CD8-positive, alpha-beta memory T cell (primary cell): Measurements from ENCODE around the gene GTPBP1. TPM values are rescaled to one million over a fixed set of nuclear protein-coding genes. Genes with fewer than 3 reads are reported as not detected.

Experiments used
- CTCF ChIA-PET: fragments of 350-600 bp; sonication (Branson Sonifier 250); formaldehyde crosslinking; loops from one replicate; lab custom pipeline; 2021; ENCODE audit warnings: antibody characterized with exemption; lab: Charles Lee
- POLR2A ChIA-PET: fragments of 350-600 bp; sonication (Branson Sonifier 250); formaldehyde crosslinking; loops from one replicate; lab custom pipeline; 2021; ENCODE audit warnings: antibody characterized with exemption; lab: Charles Lee
- DNase-seq, 5 donors: peaks; one replicate each; pipeline versions ENCODE4 v3.0.0 to v3.0.0-alpha.2; 2020 to 2022; ENCODE audit warnings: mixed read lengths in 1 of 5
- H3K27ac ChIP-seq: one replicate; pipeline ENCODE4 v1.7.0; 2013; ENCODE audit warnings: low read depth, mild to moderate bottlenecking, low read length, moderate library complexity
- H3K27me3 ChIP-seq: 2 replicates; pipeline ENCODE4 v1.7.0; 2013; ENCODE audit warnings: low read length, mild to moderate bottlenecking; ENCODE audit not compliant: insufficient read depth, poor library complexity, severe bottlenecking
- H3K36me3 ChIP-seq: 2 replicates; pipeline ENCODE4 v1.7.0; 2013; ENCODE audit warnings: mild to moderate bottlenecking, low read length, moderate library complexity; ENCODE audit not compliant: insufficient read depth
- H3K4me1 ChIP-seq: 2 replicates; pipeline ENCODE4 v1.7.0; 2013; ENCODE audit warnings: mild to moderate bottlenecking, low read length, moderate library complexity; ENCODE audit not compliant: insufficient read depth
- H3K4me3 ChIP-seq: 2 replicates; pipeline ENCODE4 v1.7.0; 2013; ENCODE audit warnings: mild to moderate bottlenecking, low read length
- H3K9me3 ChIP-seq: 2 replicates; pipeline ENCODE4 v1.7.0; 2013; ENCODE audit warnings: mild to moderate bottlenecking, low read length
- H3K27ac Mint-ChIP-seq, 8 donors: one replicate each; pipeline ENCODE4 v1.8.0; 2020 to 2021; ENCODE audit warnings: mixed read lengths in 8 of 8, mild to moderate bottlenecking in 6 of 8, inconsistent platforms in 3 of 8, moderate library complexity in 3 of 8
- H3K27me3 Mint-ChIP-seq, 2 donors: one replicate each; pipeline ENCODE4 v1.8.0; 2020 to 2021; ENCODE audit warnings: mixed read lengths in 2 of 2, mild to moderate bottlenecking in 1 of 2, moderate library complexity in 1 of 2
- H3K36me3 Mint-ChIP-seq, 3 donors: one replicate each; pipeline ENCODE4 v1.8.0; 2020 to 2021; ENCODE audit warnings: mixed read lengths in 3 of 3, inconsistent platforms in 1 of 3, mild to moderate bottlenecking in 1 of 3
- H3K4me1 Mint-ChIP-seq, 3 donors: one replicate each; pipeline ENCODE4 v1.8.0; 2020 to 2021; ENCODE audit warnings: mixed read lengths in 3 of 3, inconsistent platforms in 1 of 3, mild to moderate bottlenecking in 1 of 3
- H3K4me3 Mint-ChIP-seq, 7 donors: one replicate each; pipeline ENCODE4 v1.8.0; 2020 to 2021; ENCODE audit warnings: mixed read lengths in 7 of 7, mild to moderate bottlenecking in 6 of 7, moderate library complexity in 4 of 7, inconsistent platforms in 2 of 7
- H3K9me3 Mint-ChIP-seq, 5 donors: one replicate each; pipeline ENCODE4 v1.8.0; 2020 to 2022; ENCODE audit warnings: mixed read lengths in 5 of 5, mild to moderate bottlenecking in 3 of 5, moderate library complexity in 2 of 5, inconsistent platforms in 1 of 5
- polyA plus RNA-seq: library from polyadenylated mRNA; unstranded; fragments of 300-500 nt; fragmentation: Illumina TruSeq; gene quantifications from one replicate; pipeline ENCODE4 v1.2.3, GENCODE V29; 2021
- total RNA-seq, 2 experiments: library from RNA; stranded (reverse); gene quantifications; one replicate each; pipeline ENCODE4 v1.2.3, GENCODE V29; 2021

The GTPBP1 gene
- total and polyA plus RNA-seq, 3 experiments from 2014 or later, result 28.2 to 63.7 (median 62.7) TPM

DNA sequence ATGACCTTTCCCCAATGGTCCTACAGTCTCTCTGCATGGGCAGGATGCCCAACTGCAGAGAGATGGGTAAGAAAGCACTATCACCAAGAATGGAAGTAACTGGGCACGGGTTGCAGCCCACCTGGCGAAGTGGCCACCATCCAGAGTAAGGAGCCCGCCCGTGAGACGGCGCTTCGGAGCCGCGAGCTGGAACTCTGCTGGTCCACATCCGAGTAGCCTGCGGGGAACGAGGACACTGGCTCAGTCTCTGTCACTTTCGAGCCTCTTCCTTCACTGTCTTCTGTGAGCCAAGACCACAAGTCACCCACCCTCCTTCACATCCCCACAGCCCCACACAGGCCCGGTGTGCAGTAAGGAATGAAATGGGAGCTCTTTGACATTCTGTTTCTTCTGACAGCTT is 44.4 kb downstream of the GTPBP1 start:
- peaks cover 75% of the 10 kb centered on the region for H3K36me3 ChIP-seq
- CTCF ChIA-PET, result interaction anchor here (1.9 to 9.7 kb wide), 4 partner anchors 17 to 120 kb away, joined by 5 to 83 read pairs (median 24); no protein-coding TSS in a partner anchor
- peak overlapping the region; percentile 98 for H3K4me3 ChIP-seq
- peaks cover 59% of the 10 kb centered on the region for H3K4me1 ChIP-seq
- DNase-seq, result no peak
- peaks cover 0 to 8% of the 10 kb centered on the region in 2 donors for H3K27me3 Mint-ChIP-seq
- no peaks in the 10 kb centered on the region for H3K9me3 ChIP-seq
- POLR2A ChIA-PET, result interaction anchor here (0.6 to 13.0 kb wide), 3 partner anchors 13 to 770 kb away, joined by 4 to 275 read pairs (median 36); partner anchors contain the start of gene GTPBP1
- peak overlapping the region; percentile 51 for H3K27ac ChIP-seq
- H3K4me3 Mint-ChIP-seq, result peak overlapping the region; percentile 38 to 98 (median 50)
- peaks cover 0 to 2% (median 0%) of the 10 kb centered on the region in 5 donors for H3K9me3 Mint-ChIP-seq
- peaks cover 17 to 93% (median 44%) of the 10 kb centered on the region in 3 donors for H3K36me3 Mint-ChIP-seq
- peak overlapping the region; percentile 57 to 98 (median 82) for H3K27ac Mint-ChIP-seq
- H3K27me3 ChIP-seq, result no peaks in the 10 kb centered on the region
- H3K4me1 Mint-ChIP-seq, result peaks cover 49 to 78% (median 58%) of the 10 kb centered on the region in 3 donors

DNA sequence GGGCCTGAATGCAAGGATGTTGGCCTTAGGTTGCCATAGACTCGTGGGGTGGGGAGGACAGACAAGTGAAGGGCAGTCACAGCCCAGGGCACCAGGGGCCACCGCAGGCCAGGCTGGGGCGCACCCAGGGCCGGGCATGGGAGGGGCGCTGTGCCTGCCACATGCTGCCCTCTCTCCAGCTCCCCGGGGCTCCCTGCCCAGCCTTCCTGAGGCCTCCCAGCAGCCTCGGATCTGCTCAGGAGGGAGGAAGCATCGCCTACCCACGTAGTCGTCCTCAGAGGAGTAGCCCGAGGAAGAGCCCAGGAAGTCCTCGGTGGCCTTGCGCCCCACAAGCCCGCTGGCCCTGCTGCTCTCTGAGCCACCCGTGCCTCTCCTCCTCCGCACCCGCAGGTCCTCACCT is 44.9 kb downstream of the GTPBP1 start:
- H3K4me1 Mint-ChIP-seq, result peaks cover 49 to 73% (median 55%) of the 10 kb centered on the region in 3 donors
- peaks cover 58% of the 10 kb centered on the region for H3K4me1 ChIP-seq
- H3K9me3 ChIP-seq, result no peaks in the 10 kb centered on the region
- peaks cover 0 to 2% (median 0%) of the 10 kb centered on the region in 5 donors for H3K9me3 Mint-ChIP-seq
- ChIA-PET POLR2A (interaction anchor here (1.7 to 13.0 kb wide), 4 partner anchors 13 to 44 kb away, joined by 4 to 275 read pairs (median 24); partner anchors contain the start of gene GTPBP1), CTCF (interaction anchor here (1.9 to 9.7 kb wide), 3 partner anchors 17 to 26 kb away, joined by 7 to 83 read pairs (median 41); no protein-coding TSS in a partner anchor)
- no peaks in the 10 kb centered on the region for H3K27me3 ChIP-seq
- peak overlapping the region; percentile 98 for H3K4me3 ChIP-seq
- H3K27ac ChIP-seq, result peak overlapping the region; percentile 51
- DNase-seq, result no peak
- peaks cover 0 to 8% of the 10 kb centered on the region in 2 donors for H3K27me3 Mint-ChIP-seq
- peaks cover 18 to 89% (median 45%) of the 10 kb centered on the region in 3 donors for H3K36me3 Mint-ChIP-seq
- peak overlapping the region; percentile 80 to 100 (median 98) for H3K4me3 Mint-ChIP-seq
- peak overlapping the region; percentile 91 to 100 (median 98) for H3K27ac Mint-ChIP-seq
- peaks cover 70% of the 10 kb centered on the region for H3K36me3 ChIP-seq

DNA sequence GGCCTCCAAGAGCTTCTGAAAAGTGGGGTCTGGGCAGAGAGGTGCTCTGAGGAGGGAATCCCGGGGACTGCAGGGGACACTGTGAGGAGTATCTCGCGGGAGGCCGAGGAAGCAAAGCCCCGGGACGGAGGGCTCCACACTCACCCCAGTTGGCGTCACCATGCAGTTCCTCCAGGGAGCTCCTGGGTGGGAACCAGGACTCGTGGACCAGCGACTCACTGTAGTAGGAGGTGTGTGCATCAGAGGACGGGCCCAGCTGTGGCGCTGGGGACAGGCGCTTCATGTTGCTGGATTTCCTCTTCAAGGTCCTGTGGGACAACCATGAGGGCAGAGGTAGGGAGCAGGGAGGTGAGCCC is 45.3 kb downstream of the GTPBP1 start:
- DNase-seq, result no peak
- Histone ChIP-seq H3K4me3 (peak overlapping the region; percentile 98), H3K36me3 (peaks cover 66% of the 10 kb centered on the region), H3K27ac (peak overlapping the region; percentile 51), H3K4me1 (peaks cover 58% of the 10 kb centered on the region), H3K9me3 (no peaks in the 10 kb centered on the region), H3K27me3 (no peaks in the 10 kb centered on the region)
- Mint-ChIP-seq H3K27ac (peak overlapping the region; percentile 91 to 100 (median 98)), H3K27me3 (peaks cover 0 to 8% of the 10 kb centered on the region in 2 donors), H3K36me3 (peaks cover 18 to 85% (median 45%) of the 10 kb centered on the region in 3 donors), H3K9me3 (peaks cover 0 to 2% (median 0%) of the 10 kb centered on the region in 5 donors), H3K4me3 (peak overlapping the region; percentile 93 to 100 (median 99)), H3K4me1 (peaks cover 49 to 68% (median 55%) of the 10 kb centered on the region in 3 donors)
- POLR2A ChIA-PET, result interaction anchor here (1.3 to 13.0 kb wide), 6 partner anchors 12 to 44 kb away, joined by 4 to 275 read pairs (median 9); partner anchors contain the start of gene GTPBP1
- CTCF ChIA-PET, result interaction anchor here (0.9 to 9.7 kb wide), 5 partner anchors 8 to 252 kb away, joined by 3 to 83 read pairs (median 9); no protein-coding TSS in a partner anchor

- H3K36me3 ChIP-seq, result peaks cover 59% of the 10 kb centered on the region
- POLR2A ChIA-PET, result interaction anchor here (0.6 to 13.0 kb wide), 11 partner anchors 12 to 489 kb away, joined by 3 to 275 read pairs (median 4); partner anchors contain the start of genes GTPBP1 and TOMM22
- peak overlapping the region; percentile 98 for H3K4me3 ChIP-seq
- peak overlapping the region; percentile 91 to 100 (median 98) for H3K27ac Mint-ChIP-seq
- H3K36me3 Mint-ChIP-seq, result peaks cover 18 to 81% (median 45%) of the 10 kb centered on the region in 3 donors
- no peaks in the 10 kb centered on the region for H3K27me3 ChIP-seq
- peaks cover 53 to 65% (median 58%) of the 10 kb centered on the region in 3 donors for H3K4me1 Mint-ChIP-seq
- peak overlapping the region; percentile 93 to 100 (median 99) for H3K4me3 Mint-ChIP-seq
- H3K9me3 ChIP-seq, result no peaks in the 10 kb centered on the region
- peak overlapping the region; percentile 51 for H3K27ac ChIP-seq
- H3K4me1 ChIP-seq, result peaks cover 61% of the 10 kb centered on the region
- peaks cover 0 to 2% (median 0%) of the 10 kb centered on the region in 5 donors for H3K9me3 Mint-ChIP-seq
- CTCF ChIA-PET, result interaction anchor here (0.9 to 9.7 kb wide), 11 partner anchors 9 to 252 kb away, joined by 3 to 83 read pairs (median 6); no protein-coding TSS in a partner anchor
- DNase-seq, result peak; percentile 68 to 91 (median 88)
- peaks cover 0 to 8% of the 10 kb centered on the region in 2 donors for H3K27me3 Mint-ChIP-seq
Measured at GRCh38 chr22:38751422-38752346, 45.9 kb downstream of the GTPBP1 start.

- CTCF ChIA-PET, result interaction anchor here (1.7 to 9.7 kb wide), 4 partner anchors 12 to 89 kb away, joined by 5 to 83 read pairs (median 8); no protein-coding TSS in a partner anchor
Measured at GRCh38 chr22:38753948-38754750, 48.4 kb downstream of the GTPBP1 start.

GRCh38 chr22:38754751-38755154 is 49.0 kb downstream of the GTPBP1 start:
- H3K9me3 Mint-ChIP-seq, result peaks cover 0 to 2% (median 0%) of the 10 kb centered on the region in 5 donors
- peak overlapping the region; percentile 70 for H3K27ac ChIP-seq
- peak overlapping the region; percentile 98 for H3K4me3 ChIP-seq
- peaks cover 37% of the 10 kb centered on the region for H3K36me3 ChIP-seq
- peaks cover 64 to 72% (median 70%) of the 10 kb centered on the region in 3 donors for H3K4me1 Mint-ChIP-seq
- peaks cover 16 to 54% (median 34%) of the 10 kb centered on the region in 3 donors for H3K36me3 Mint-ChIP-seq
- H3K9me3 ChIP-seq, result no peaks in the 10 kb centered on the region
- CTCF ChIA-PET, result interaction anchor here (1.7 to 9.7 kb wide), 3 partner anchors 12 to 88 kb away, joined by 5 to 83 read pairs (median 8); no protein-coding TSS in a partner anchor
- H3K27ac Mint-ChIP-seq, result peak overlapping the region; percentile 81 to 100 (median 98)
- peak overlapping the region; percentile 93 to 100 (median 99) for H3K4me3 Mint-ChIP-seq
- no peaks in the 10 kb centered on the region for H3K27me3 ChIP-seq
- H3K4me1 ChIP-seq, result peaks cover 70% of the 10 kb centered on the region
- no peak for DNase-seq
- H3K27me3 Mint-ChIP-seq, result peaks cover 0 to 8% of the 10 kb centered on the region in 2 donors
- POLR2A ChIA-PET, result interaction anchor here (0.6 to 13.0 kb wide), 6 partner anchors 9 to 324 kb away, joined by 3 to 275 read pairs (median 8); partner anchors contain the start of gene GTPBP1

More at GRCh38 chr22:38753948-38754750, 48.4 kb downstream of the GTPBP1 start:
- Mint-ChIP-seq H3K36me3 (peaks cover 16 to 60% (median 38%) of the 10 kb centered on the region in 3 donors), H3K27ac (peak overlapping the region; percentile 81 to 100 (median 98)), H3K27me3 (peaks cover 0 to 8% of the 10 kb centered on the region in 2 donors), H3K4me3 (peak overlapping the region; percentile 93 to 100 (median 99)), H3K4me1 (peaks cover 68 to 75% (median 73%) of the 10 kb centered on the region in 3 donors), H3K9me3 (peaks cover 0 to 2% (median 0%) of the 10 kb centered on the region in 5 donors)
- H3K27me3 ChIP-seq, result no peaks in the 10 kb centered on the region
- no peak for DNase-seq
- peak overlapping the region; percentile 70 for H3K27ac ChIP-seq
- POLR2A ChIA-PET, result interaction anchor here (0.8 to 13.0 kb wide), 5 partner anchors 8 to 89 kb away, joined by 3 to 275 read pairs (median 13); partner anchors contain the start of gene GTPBP1
- H3K9me3 ChIP-seq, result no peaks in the 10 kb centered on the region
- H3K4me3 ChIP-seq, result peak overlapping the region; percentile 98
- H3K36me3 ChIP-seq, result peaks cover 43% of the 10 kb centered on the region
- H3K4me1 ChIP-seq, result peaks cover 76% of the 10 kb centered on the region
